Gastrocnemius medialis (tissue), 4 donors: ENCODE measurements around the gene USP5.

Source experiments
- POLR2A ChIP-seq, 2 donors: fragments of 450-650 bp; IDR thresholded peaks; one replicate each; pipeline ENCODE4 v1.6.1; 2017; ENCODE audit warnings: antibody characterized with exemption in 2 of 2, mild to moderate bottlenecking in 2 of 2, moderate library complexity in 2 of 2
- TF ChIP-seq, protein P1 (sequence below), 5 experiments: fragments of 450-650 bp in 3 of 5; fragments of 200-600 bp in 2 of 5; sonication (generic) in 2 of 5; IDR thresholded peaks in 4 of 5; conservative IDR thresholded peaks in 1 of 5; 1 replicate in 4 of 5; 2 replicates in 1 of 5; pipeline ENCODE4 v1.5.1; 2016 to 2019; ENCODE audit warnings: antibody characterized with exemption in 5 of 5, mild to moderate bottlenecking in 3 of 5, moderate library complexity in 3 of 5

DNA sequence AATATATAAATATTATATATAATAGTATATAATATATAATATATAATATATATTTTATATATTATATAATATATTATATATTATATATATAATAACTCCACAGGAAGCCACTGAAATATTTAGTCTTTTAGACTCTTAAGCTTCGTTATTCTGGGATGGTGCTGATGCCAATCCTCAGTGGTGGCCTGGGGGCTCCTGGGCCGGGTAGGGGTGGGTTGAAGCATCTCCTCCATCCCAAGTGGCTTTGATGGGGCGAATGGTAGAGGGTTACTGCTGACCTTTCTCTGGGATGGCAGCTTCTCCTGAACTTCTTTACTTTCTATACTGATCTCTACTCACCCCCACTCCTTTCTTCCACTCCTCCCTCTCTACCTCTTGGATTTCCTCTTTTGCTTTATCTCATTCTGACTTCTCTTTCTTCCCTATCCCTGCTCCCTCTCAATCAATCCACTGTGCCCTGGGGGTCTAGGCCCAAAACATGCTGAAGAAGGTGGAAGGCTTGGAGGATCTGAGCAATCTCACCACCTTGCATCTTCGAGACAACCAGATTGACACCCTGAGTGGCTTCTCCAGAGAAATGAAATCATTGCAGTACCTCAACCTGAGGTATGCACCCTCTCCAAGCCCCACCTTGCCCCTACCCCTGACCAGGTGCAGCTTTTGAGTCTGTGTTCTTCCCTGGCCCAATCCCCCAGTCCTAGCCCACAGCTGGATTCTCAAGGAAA, 57.6 kb downstream of the USP5 start:
- TF ChIP-seq, protein P1, sequence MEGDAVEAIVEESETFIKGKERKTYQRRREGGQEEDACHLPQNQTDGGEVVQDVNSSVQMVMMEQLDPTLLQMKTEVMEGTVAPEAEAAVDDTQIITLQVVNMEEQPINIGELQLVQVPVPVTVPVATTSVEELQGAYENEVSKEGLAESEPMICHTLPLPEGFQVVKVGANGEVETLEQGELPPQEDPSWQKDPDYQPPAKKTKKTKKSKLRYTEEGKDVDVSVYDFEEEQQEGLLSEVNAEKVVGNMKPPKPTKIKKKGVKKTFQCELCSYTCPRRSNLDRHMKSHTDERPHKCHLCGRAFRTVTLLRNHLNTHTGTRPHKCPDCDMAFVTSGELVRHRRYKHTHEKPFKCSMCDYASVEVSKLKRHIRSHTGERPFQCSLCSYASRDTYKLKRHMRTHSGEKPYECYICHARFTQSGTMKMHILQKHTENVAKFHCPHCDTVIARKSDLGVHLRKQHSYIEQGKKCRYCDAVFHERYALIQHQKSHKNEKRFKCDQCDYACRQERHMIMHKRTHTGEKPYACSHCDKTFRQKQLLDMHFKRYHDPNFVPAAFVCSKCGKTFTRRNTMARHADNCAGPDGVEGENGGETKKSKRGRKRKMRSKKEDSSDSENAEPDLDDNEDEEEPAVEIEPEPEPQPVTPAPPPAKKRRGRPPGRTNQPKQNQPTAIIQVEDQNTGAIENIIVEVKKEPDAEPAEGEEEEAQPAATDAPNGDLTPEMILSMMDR (IDR thresholded peaks at IDR 0.05 in 4 of 5, conservative IDR thresholded peaks at IDR 0.05 in 1 of 5) = no peak
- no peak for TF ChIP-seq POLR2A (IDR thresholded peaks at IDR 0.05)
